ENCODE data around the gene SLC7A6.
"Not testable (repeated sequence)": the region's sequence is repeated elsewhere in the genome, so short reads cannot be mapped to it uniquely, and the experiment has no call there.

Gene SLC7A6

DNA sequence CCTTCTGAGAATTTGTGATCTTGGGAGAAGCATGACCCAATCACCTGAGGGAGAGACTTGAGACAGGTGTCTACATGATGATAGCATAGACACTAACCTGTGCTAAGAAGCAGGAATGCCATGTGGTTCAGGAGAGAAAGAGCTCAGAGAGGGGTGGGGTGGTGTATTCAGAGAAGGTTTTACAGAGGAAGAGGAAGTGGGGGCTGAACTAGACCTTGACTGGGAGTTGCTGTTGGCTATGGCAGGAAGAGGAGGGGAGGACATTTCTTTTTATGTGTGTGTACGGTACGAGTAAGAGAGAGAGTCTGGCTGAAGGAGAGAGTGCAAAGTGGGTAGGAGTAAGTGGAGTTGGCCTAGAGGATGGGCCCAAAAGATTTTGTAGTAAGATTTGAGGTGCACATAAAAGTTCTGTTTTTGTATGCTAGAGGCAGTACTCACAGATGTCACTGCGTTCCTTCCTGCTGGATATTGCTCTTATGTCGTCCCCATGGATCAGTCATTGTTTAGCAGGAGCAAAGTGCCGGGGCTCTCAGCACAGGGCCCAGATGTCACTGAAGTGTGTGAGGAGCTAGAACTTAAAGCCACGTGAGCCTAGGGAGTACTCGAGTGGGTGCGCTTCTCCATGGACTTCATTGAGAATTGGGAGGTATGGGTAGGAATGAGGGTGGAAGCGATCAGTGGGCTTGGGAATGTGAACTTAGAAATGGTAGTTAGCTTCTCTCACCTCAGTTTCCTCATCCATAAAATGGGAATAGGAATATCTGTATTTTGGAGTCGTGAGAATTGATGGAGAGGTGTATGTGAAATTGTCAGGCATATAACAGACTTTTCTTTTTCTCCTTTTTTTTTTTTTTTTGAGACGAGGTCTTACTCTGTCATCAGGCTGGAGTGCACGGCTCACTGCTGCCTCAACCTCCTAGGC lies 22.1 kb downstream of the SLC7A6 start:
- Histone ChIP-seq H2AFZ (ENCODE audit: low read depth, low read length) (no peak overlapping the region), H3K9me3 (ENCODE audit: insufficient read depth, low read length, severe bottlenecking) (no peaks in the 10 kb centered on the region), H3K36me3 (ENCODE audit: insufficient read depth, low read length) (peaks cover 86% of the 10 kb centered on the region), H3K27ac (ENCODE audit: low read length) (peak overlapping the region; percentile 74), H3K27me3 (ENCODE audit: insufficient read depth, low read length, poor library complexity) (no peaks in the 10 kb centered on the region), H4K20me1 (ENCODE audit: insufficient read depth, low read length) (peaks cover 32% of the 10 kb centered on the region), H3K4me3 (ENCODE audit: low read depth in 1 of 2, low read length in 2 of 2) (peak overlapping the region in 1 of 2 experiments; percentile 27; a peak in 2 of 4 replicates), H3K4me2 (ENCODE audit: insufficient read depth, low read length) (peak overlapping the region; percentile 50; the same call in 1 of the 2 replicates), H3K9ac (ENCODE audit: low read depth, low read length) (peak overlapping the region; percentile 33), H3K4me1 (ENCODE audit: insufficient read depth, low read length) (peaks cover 46% of the 10 kb centered on the region), H3K79me2 (ENCODE audit: insufficient read depth, low read length) (peaks cover 91% of the 10 kb centered on the region)
- ATAC-seq (ENCODE audit: insufficient read depth, low read depth) (peak; percentile 94), DNase-seq (peak; percentile 70)
- TF ChIP-seq, protein P1, sequence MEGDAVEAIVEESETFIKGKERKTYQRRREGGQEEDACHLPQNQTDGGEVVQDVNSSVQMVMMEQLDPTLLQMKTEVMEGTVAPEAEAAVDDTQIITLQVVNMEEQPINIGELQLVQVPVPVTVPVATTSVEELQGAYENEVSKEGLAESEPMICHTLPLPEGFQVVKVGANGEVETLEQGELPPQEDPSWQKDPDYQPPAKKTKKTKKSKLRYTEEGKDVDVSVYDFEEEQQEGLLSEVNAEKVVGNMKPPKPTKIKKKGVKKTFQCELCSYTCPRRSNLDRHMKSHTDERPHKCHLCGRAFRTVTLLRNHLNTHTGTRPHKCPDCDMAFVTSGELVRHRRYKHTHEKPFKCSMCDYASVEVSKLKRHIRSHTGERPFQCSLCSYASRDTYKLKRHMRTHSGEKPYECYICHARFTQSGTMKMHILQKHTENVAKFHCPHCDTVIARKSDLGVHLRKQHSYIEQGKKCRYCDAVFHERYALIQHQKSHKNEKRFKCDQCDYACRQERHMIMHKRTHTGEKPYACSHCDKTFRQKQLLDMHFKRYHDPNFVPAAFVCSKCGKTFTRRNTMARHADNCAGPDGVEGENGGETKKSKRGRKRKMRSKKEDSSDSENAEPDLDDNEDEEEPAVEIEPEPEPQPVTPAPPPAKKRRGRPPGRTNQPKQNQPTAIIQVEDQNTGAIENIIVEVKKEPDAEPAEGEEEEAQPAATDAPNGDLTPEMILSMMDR (IDR thresholded peaks at IDR 0.05; ENCODE audit: borderline replicate concordance, extremely low read depth, low read length, poor library complexity, severe bottlenecking) = no peak
- TF ChIP-seq EZH2 (IDR thresholded peaks at IDR 0.05; ENCODE audit: borderline replicate concordance, low read depth, low read length, severe bottlenecking) = no peak

DNA sequence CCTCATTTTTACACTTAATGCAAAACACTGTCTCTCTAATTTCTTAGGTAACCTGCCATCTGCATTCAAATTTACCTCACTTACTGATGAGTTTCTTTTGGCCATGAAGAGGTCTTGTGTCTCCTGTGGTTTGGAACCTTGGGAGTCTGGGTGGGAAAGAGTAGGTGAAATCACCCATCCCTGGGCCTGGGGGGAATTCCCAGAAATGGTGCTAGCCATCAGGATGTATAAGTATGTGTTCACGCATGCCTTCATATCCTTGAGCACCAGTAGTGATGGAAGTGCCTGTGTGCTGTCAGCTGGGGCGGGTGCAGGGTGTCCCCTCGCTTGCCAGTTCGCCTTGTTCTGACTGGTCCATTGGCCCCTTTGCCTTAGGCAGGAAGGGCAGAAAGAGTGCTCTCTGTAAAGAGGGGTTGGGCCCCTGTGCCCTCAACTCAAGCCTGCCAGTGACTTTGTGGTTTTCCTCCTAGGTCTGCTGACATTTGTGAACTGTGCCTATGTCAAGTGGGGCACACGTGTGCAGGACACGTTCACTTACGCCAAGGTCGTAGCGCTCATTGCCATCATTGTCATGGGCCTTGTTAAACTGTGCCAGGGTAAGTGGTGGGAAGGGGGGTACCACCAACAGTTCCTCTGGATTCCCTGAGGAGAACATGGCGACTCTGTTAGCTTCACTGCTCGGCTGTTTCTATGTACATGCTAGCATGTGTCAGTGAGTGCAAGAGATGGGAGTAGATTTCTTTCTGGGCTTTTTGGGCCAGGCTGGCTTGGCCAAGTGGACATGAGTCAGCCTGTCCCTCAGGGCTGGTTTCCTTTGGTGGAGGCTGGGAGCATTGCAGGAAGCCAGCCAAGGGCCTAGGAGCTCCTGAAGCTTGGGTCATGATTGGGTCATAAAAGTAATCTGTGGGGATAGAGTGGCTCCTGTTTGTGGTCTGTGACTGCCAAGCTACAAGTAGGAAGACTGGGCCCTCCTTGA lies 23.2 kb downstream of the SLC7A6 start:
- no peak overlapping the region for H3K4me3 ChIP-seq (ENCODE audit: low read depth in 1 of 2, low read length in 2 of 2)
- DNase-seq = peak; percentile 32
- H4K20me1 ChIP-seq (ENCODE audit: insufficient read depth, low read length) = peaks cover 36% of the 10 kb centered on the region
- H2AFZ ChIP-seq (ENCODE audit: low read depth, low read length) = no peak overlapping the region
- no peak for TF ChIP-seq EZH2 (IDR thresholded peaks at IDR 0.05; ENCODE audit: borderline replicate concordance, low read depth, low read length, severe bottlenecking)
- TF ChIP-seq, protein P1 (IDR thresholded peaks at IDR 0.05; ENCODE audit: borderline replicate concordance, extremely low read depth, low read length, poor library complexity, severe bottlenecking) = no peak
- H3K27me3 ChIP-seq (ENCODE audit: insufficient read depth, low read length, poor library complexity) = no peaks in the 10 kb centered on the region
- peak; percentile 27; the same call in 1 of the 3 replicates for ATAC-seq (ENCODE audit: insufficient read depth, low read depth)
- H3K27ac ChIP-seq (ENCODE audit: low read length) = peak overlapping the region; percentile 54; the same call in 1 of the 2 replicates
- H3K4me2 ChIP-seq (ENCODE audit: insufficient read depth, low read length) = no peak overlapping the region
- H3K36me3 ChIP-seq (ENCODE audit: insufficient read depth, low read length) = peaks cover 86% of the 10 kb centered on the region
- peaks cover 46% of the 10 kb centered on the region for H3K4me1 ChIP-seq (ENCODE audit: insufficient read depth, low read length)
- peaks cover 87% of the 10 kb centered on the region for H3K79me2 ChIP-seq (ENCODE audit: insufficient read depth, low read length)
- no peak overlapping the region; the same call in 1 of the 2 replicates for H3K9ac ChIP-seq (ENCODE audit: low read depth, low read length)
- H3K9me3 ChIP-seq (ENCODE audit: insufficient read depth, low read length, severe bottlenecking) = no peaks in the 10 kb centered on the region

DNA sequence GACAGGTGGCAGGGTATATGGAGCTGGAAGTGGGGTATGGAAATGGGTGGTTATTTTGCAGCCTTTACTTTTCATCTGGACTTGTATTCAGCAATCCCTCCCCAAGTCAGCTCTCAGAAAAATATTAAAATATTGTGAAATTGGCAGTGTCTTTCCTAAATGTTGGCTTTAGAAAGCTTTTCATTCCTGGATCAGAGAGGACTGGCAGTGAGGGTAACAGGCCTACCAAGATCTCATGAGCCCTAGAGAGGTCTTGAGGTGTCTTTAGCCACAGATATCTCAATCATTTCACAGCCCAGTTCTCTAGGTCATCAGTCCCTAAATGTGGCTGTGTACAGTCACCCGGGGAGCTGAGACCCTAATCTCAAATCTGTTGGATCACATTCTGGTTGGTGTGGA lies 23.9 kb downstream of the SLC7A6 start:
- Histone ChIP-seq H3K4me1 (ENCODE audit: insufficient read depth, low read length) (peaks cover 43% of the 10 kb centered on the region), H3K4me2 (ENCODE audit: insufficient read depth, low read length) (no peak overlapping the region), H3K79me2 (ENCODE audit: insufficient read depth, low read length) (peaks cover 85% of the 10 kb centered on the region), H3K27me3 (ENCODE audit: insufficient read depth, low read length, poor library complexity) (no peaks in the 10 kb centered on the region), H2AFZ (ENCODE audit: low read depth, low read length) (no peak overlapping the region), H3K4me3 (ENCODE audit: low read depth in 1 of 2, low read length in 2 of 2) (no peak overlapping the region), H3K9me3 (ENCODE audit: insufficient read depth, low read length, severe bottlenecking) (no peaks in the 10 kb centered on the region), H3K36me3 (ENCODE audit: insufficient read depth, low read length) (peaks cover 86% of the 10 kb centered on the region), H3K9ac (ENCODE audit: low read depth, low read length) (no peak overlapping the region), H4K20me1 (ENCODE audit: insufficient read depth, low read length) (peaks cover 34% of the 10 kb centered on the region), H3K27ac (ENCODE audit: low read length) (no peak overlapping the region)
- no peak for DNase-seq
- TF ChIP-seq, protein P1 (IDR thresholded peaks at IDR 0.05; ENCODE audit: borderline replicate concordance, extremely low read depth, low read length, poor library complexity, severe bottlenecking) = no peak
- TF ChIP-seq EZH2 (IDR thresholded peaks at IDR 0.05; ENCODE audit: borderline replicate concordance, low read depth, low read length, severe bottlenecking) = no peak
- ATAC-seq (ENCODE audit: insufficient read depth, low read depth) = no peak

DNA sequence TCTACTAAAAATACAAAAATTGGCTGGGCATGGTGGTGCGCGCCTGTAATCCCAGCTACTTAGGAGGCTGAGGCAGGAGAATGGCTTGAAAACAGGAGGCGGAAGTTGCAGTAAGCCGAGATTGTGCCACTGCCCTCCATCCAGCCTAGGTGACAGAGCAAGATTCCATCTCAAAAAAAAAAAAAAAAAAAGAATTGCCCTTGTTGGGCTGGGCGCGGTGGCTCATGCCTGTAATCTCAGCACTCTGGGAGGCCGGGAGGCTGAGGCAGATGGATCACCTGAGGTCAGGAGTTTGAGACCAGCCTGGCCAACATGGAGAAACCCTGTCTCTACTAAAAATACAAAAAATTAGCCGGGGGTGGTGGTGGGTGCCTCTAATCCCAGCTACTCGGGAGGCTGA lies 24.5 kb downstream of the SLC7A6 start:
- not testable (repeated sequence) for H3K9ac ChIP-seq (ENCODE audit: low read depth, low read length); H3K27me3 ChIP-seq (ENCODE audit: insufficient read depth, low read length, poor library complexity); ATAC-seq (ENCODE audit: insufficient read depth, low read depth); H3K27ac ChIP-seq (ENCODE audit: low read length); H3K4me2 ChIP-seq (ENCODE audit: insufficient read depth, low read length); H3K9me3 ChIP-seq (ENCODE audit: insufficient read depth, low read length, severe bottlenecking); H2AFZ ChIP-seq (ENCODE audit: low read depth, low read length); DNase-seq; H3K4me3 ChIP-seq (ENCODE audit: low read depth in 1 of 2, low read length in 2 of 2)
- Histone ChIP-seq H3K79me2 (ENCODE audit: insufficient read depth, low read length) (peaks cover 81% of the 10 kb centered on the region), H3K36me3 (ENCODE audit: insufficient read depth, low read length) (peaks cover 86% of the 10 kb centered on the region), H4K20me1 (ENCODE audit: insufficient read depth, low read length) (peaks cover 39% of the 10 kb centered on the region), H3K4me1 (ENCODE audit: insufficient read depth, low read length) (peaks cover 38% of the 10 kb centered on the region)

Measured in DND-41 (cell line).